ENCODE results near the gene ITGB6. TPM values are rescaled to one million over a fixed set of nuclear protein-coding genes. Genes with fewer than 3 reads are reported as not detected.
"Not testable (repeated sequence)": the region's sequence is repeated elsewhere in the genome, so short reads cannot be mapped to it uniquely, and the experiment has no call there.

The ITGB6 gene
- total RNA-seq, 2 experiments from 2014 or later, result not detected

- H3K27me3 Mint-ChIP-seq (ENCODE audit: low read depth), result no peaks in the 10 kb centered on the region
- H3K4me1 Mint-ChIP-seq (ENCODE audit: low read depth), result no peaks in the 10 kb centered on the region
- no peaks in the 10 kb centered on the region for H3K9me3 Mint-ChIP-seq
- DNase-seq, result no peak
- no peaks in the 10 kb centered on the region for H3K36me3 Mint-ChIP-seq (ENCODE audit: low read depth)
- H3K27ac Mint-ChIP-seq, result no peak overlapping the region
- no peak overlapping the region for H3K4me3 Mint-ChIP-seq
- intact Hi-C loops (cut with micrococcal nuclease), result no loop called here
- CTCF ChIA-PET, result no interaction called here
Measured at GRCh38 chr2:160169988-160170387, 30.1 kb downstream of the ITGB6 start.

- Mint-ChIP-seq H3K4me3 (no peak overlapping the region), H3K27me3 (ENCODE audit: low read depth) (no peaks in the 10 kb centered on the region), H3K4me1 (ENCODE audit: low read depth) (no peaks in the 10 kb centered on the region), H3K9me3 (no peaks in the 10 kb centered on the region), H3K27ac (no peak overlapping the region), H3K36me3 (ENCODE audit: low read depth) (no peaks in the 10 kb centered on the region)
- CTCF ChIA-PET, result no interaction called here
- no peak for DNase-seq
- intact Hi-C loops (cut with micrococcal nuclease), result no loop called here
Measured at GRCh38 chr2:160169471-160169870, 30.6 kb downstream of the ITGB6 start.

GRCh38 chr2:160168878-160169277 is 31.2 kb downstream of the ITGB6 start:
- Mint-ChIP-seq H3K4me1 (ENCODE audit: low read depth) (no peaks in the 10 kb centered on the region), H3K36me3 (ENCODE audit: low read depth) (no peaks in the 10 kb centered on the region), H3K27ac (no peak overlapping the region), H3K27me3 (ENCODE audit: low read depth) (no peaks in the 10 kb centered on the region), H3K9me3 (no peaks in the 10 kb centered on the region), H3K4me3 (no peak overlapping the region)
- CTCF ChIA-PET, result no interaction called here
- intact Hi-C loops (cut with micrococcal nuclease), result no loop called here
- no peak for DNase-seq

DNA sequence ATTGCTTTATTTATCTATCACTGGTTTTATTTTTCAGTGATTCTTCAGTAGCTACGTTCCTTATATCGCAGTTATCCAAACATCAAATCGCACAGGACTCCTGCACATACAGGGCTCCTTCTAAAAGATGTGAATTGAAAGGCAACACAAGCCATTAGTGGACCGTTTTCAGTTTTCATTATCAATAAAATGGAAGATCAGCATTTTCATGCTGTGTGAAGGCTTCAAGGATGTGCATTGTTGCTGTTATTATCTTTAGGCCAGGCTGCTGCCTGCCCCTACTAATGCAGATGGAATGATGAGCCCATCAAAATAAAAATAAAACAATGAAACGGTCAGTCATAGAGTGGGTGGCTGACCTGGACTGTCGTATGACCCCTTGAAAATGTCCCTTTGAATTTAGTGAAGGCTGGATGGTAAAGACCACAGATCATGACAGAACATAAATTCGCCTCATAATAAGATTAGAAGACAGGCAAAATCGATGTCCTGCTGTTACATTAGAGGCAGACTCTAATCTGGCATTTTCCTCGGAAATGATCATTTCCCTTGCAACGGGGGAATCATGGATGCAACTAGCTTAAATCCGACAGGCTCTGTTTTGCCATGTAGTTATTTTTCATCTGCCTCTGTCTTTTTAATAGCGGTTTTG is 32.9 kb downstream of the ITGB6 start:
- Mint-ChIP-seq H3K4me1 (ENCODE audit: low read depth) (no peaks in the 10 kb centered on the region), H3K27ac (no peak overlapping the region), H3K9me3 (no peaks in the 10 kb centered on the region), H3K36me3 (ENCODE audit: low read depth) (no peaks in the 10 kb centered on the region), H3K4me3 (no peak overlapping the region), H3K27me3 (ENCODE audit: low read depth) (no peaks in the 10 kb centered on the region)
- no peak for DNase-seq
- intact Hi-C loops (cut with micrococcal nuclease), result no loop called here
- CTCF ChIA-PET, result no interaction called here

- no peaks in the 10 kb centered on the region for H3K27me3 Mint-ChIP-seq (ENCODE audit: low read depth)
- no peak for DNase-seq
- intact Hi-C loops (cut with micrococcal nuclease), result no loop called here
- H3K4me3 Mint-ChIP-seq, result no peak overlapping the region
- CTCF ChIA-PET, result interaction anchor here (0.8 kb wide), 1 partner anchor 898 kb away, joined by 3 read pairs; no protein-coding TSS in a partner anchor
- no peak overlapping the region for H3K27ac Mint-ChIP-seq
- H3K36me3 Mint-ChIP-seq (ENCODE audit: low read depth), result no peaks in the 10 kb centered on the region
- no peaks in the 10 kb centered on the region for H3K9me3 Mint-ChIP-seq
- H3K4me1 Mint-ChIP-seq (ENCODE audit: low read depth), result no peaks in the 10 kb centered on the region
Measured at GRCh38 chr2:160165996-160166395, 34.1 kb downstream of the ITGB6 start.

DNA sequence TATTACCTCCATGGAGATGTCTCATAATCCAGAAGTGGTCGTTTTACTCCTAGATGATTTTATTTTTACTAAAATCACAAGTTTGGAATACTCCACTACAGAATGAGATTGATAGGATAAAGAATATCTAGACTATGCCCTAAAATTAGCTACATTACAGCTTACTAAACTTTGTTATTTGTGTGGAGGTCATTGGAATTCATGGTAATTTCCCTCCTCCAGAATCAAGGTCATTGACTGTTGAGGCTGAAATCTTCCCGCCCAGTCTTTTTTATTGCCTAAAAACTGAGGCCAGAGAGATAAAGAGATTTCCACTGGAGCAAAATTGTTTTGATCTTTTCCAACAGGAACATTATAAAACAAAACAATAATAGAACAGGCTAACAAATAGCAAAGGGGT is 35.0 kb downstream of the ITGB6 start:
- H3K9me3 Mint-ChIP-seq, result no peaks in the 10 kb centered on the region
- CTCF ChIA-PET, result interaction anchor here (0.8 kb wide), 1 partner anchor 899 kb away, joined by 3 read pairs; no protein-coding TSS in a partner anchor
- no peaks in the 10 kb centered on the region for H3K36me3 Mint-ChIP-seq (ENCODE audit: low read depth)
- no peak overlapping the region for H3K27ac Mint-ChIP-seq
- H3K4me3 Mint-ChIP-seq, result no peak overlapping the region
- no peak for DNase-seq
- intact Hi-C loops (cut with micrococcal nuclease), result no loop called here
- H3K27me3 Mint-ChIP-seq (ENCODE audit: low read depth), result no peaks in the 10 kb centered on the region
- H3K4me1 Mint-ChIP-seq (ENCODE audit: low read depth), result no peaks in the 10 kb centered on the region

GRCh38 chr2:160157861-160158829 is 41.9 kb downstream of the ITGB6 start:
- intact Hi-C loops (cut with micrococcal nuclease), result no loop called here
- H3K9me3 Mint-ChIP-seq, result peaks cover 3% of the 10 kb centered on the region
- H3K4me1 Mint-ChIP-seq (ENCODE audit: low read depth), result no peaks in the 10 kb centered on the region
- CTCF ChIA-PET, result no interaction called here
- no peaks in the 10 kb centered on the region for H3K36me3 Mint-ChIP-seq (ENCODE audit: low read depth)
- no peaks in the 10 kb centered on the region for H3K27me3 Mint-ChIP-seq (ENCODE audit: low read depth)
- no peak overlapping the region for H3K27ac Mint-ChIP-seq
- no peak overlapping the region for H3K4me3 Mint-ChIP-seq
- DNase-seq, result no peak

DNA sequence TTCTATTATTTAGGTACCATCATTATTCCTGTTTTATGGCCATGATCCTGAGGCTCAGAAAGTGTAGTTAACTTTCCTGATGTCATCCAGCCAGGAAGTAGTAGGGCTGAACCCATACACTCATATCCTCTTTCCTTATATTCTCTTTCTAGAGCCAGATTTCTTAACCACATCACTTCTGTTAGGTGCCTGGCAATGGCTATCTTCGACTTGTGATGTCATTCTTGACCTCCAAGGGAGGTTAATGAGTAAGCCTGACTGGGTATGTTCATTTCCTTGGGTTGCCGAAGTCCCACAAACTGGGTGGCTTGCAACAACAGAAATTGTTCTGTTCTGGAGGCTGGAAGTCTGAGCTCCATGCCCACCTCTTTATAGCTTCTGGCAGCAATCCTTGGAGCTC is 43.4 kb downstream of the ITGB6 start:
- H3K9me3 Mint-ChIP-seq, result peaks cover 3% of the 10 kb centered on the region
- H3K27ac Mint-ChIP-seq, result no peak overlapping the region
- H3K4me3 Mint-ChIP-seq, result no peak overlapping the region
- intact Hi-C loops (cut with micrococcal nuclease), result no loop called here
- CTCF ChIA-PET, result no interaction called here
- no peaks in the 10 kb centered on the region for H3K27me3 Mint-ChIP-seq (ENCODE audit: low read depth)
- no peak for DNase-seq
- H3K36me3 Mint-ChIP-seq (ENCODE audit: low read depth), result no peaks in the 10 kb centered on the region
- no peaks in the 10 kb centered on the region for H3K4me1 Mint-ChIP-seq (ENCODE audit: low read depth)

DNA sequence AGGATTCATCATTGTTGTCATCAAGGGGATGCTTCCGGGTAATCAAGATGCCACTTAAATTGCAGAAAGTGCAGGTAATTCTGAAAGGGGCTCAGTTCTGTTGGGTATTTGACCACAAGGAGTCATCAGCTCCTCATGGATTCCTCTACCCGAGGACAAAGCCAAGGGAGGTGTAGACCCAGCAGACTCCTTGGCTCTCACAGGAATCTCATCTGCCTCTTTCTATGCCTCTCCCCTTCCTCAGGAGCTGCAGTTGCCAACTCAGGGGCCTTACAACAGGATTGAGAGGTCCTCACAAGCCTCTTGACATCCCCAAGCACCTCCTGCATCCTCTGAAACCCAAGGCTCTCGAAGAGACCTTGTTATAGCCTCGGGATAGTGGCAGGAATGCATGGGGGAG is 44.0 kb downstream of the ITGB6 start:
- peaks cover 3% of the 10 kb centered on the region for H3K9me3 Mint-ChIP-seq
- CTCF ChIA-PET, result no interaction called here
- H3K27me3 Mint-ChIP-seq (ENCODE audit: low read depth), result peaks cover 2% of the 10 kb centered on the region
- intact Hi-C loops (cut with micrococcal nuclease), result no loop called here
- H3K36me3 Mint-ChIP-seq (ENCODE audit: low read depth), result no peaks in the 10 kb centered on the region
- DNase-seq, result no peak
- H3K27ac Mint-ChIP-seq, result no peak overlapping the region
- H3K4me3 Mint-ChIP-seq, result no peak overlapping the region
- H3K4me1 Mint-ChIP-seq (ENCODE audit: low read depth), result no peaks in the 10 kb centered on the region

GRCh38 chr2:160148419-160148818 is 51.7 kb downstream of the ITGB6 start:
- H3K27me3 Mint-ChIP-seq (ENCODE audit: low read depth); DNase-seq; H3K9me3 Mint-ChIP-seq; CTCF ChIA-PET; H3K27ac Mint-ChIP-seq; H3K4me3 Mint-ChIP-seq; H3K36me3 Mint-ChIP-seq (ENCODE audit: low read depth); intact Hi-C loops (cut with micrococcal nuclease); H3K4me1 Mint-ChIP-seq (ENCODE audit: low read depth): not testable (repeated sequence)

DNA sequence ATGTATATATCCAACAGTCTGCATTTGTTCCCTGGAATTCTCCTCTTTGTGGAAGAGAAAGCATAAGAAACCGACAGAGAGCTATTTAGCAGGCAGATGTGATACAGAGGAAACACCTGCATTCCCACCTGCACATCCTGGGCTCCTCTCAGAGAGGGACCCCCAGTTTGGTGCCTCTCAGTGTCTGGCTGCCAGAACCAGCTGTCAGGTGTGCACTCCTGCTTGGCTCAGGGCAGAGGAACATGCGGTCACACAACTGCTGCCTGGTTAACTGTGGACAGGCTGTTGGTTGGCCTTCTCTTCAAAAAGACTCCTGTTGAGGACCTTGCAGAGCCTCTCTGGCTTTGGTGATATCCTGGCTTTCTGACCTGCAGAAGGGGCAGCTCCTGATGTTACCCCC is 54.6 kb downstream of the ITGB6 start:
- intact Hi-C loops (cut with micrococcal nuclease), result no loop called here
- H3K27me3 Mint-ChIP-seq (ENCODE audit: low read depth), result peaks cover 4% of the 10 kb centered on the region
- no peaks in the 10 kb centered on the region for H3K4me1 Mint-ChIP-seq (ENCODE audit: low read depth)
- CTCF ChIA-PET, result interaction anchor here (0.6 to 0.7 kb wide), 2 partner anchors 36 to 1278 kb away, joined by 3 read pairs; no protein-coding TSS in a partner anchor
- no peak overlapping the region for H3K27ac Mint-ChIP-seq
- H3K9me3 Mint-ChIP-seq, result no peaks in the 10 kb centered on the region
- H3K4me3 Mint-ChIP-seq, result no peak overlapping the region
- DNase-seq, result no peak
- H3K36me3 Mint-ChIP-seq (ENCODE audit: low read depth), result no peaks in the 10 kb centered on the region

GRCh38 chr2:160144280-160144990 is 55.6 kb downstream of the ITGB6 start:
- no peaks in the 10 kb centered on the region for H3K4me1 Mint-ChIP-seq (ENCODE audit: low read depth)
- no peaks in the 10 kb centered on the region for H3K9me3 Mint-ChIP-seq
- no peak overlapping the region for H3K4me3 Mint-ChIP-seq
- DNase-seq, result no peak
- peaks cover 4% of the 10 kb centered on the region for H3K27me3 Mint-ChIP-seq (ENCODE audit: low read depth)
- no peak overlapping the region for H3K27ac Mint-ChIP-seq
- intact Hi-C loops (cut with micrococcal nuclease), result no loop called here
- CTCF ChIA-PET, result interaction anchor here (0.7 kb wide), 1 partner anchor 77 kb away, joined by 3 read pairs; no protein-coding TSS in a partner anchor
- no peaks in the 10 kb centered on the region for H3K36me3 Mint-ChIP-seq (ENCODE audit: low read depth)

All from activated naive CD4-positive, alpha-beta T cell treated with anti-CD3 and anti-CD28 coated beads for 36 hours (primary cell).